NCI-H345 treated with DMSO at 0.1 percent for 48 hours (cell line): ENCODE measurements around the gene PDE4B.
"Not testable (repeated sequence)": the region's sequence is repeated elsewhere in the genome, so short reads cannot be mapped to it uniquely, and the experiment has no call there.

Experiments used
- DNase-seq: peaks from one replicate; lab custom pipeline; 2025; ENCODE audit not compliant: unreplicated experiment; lab: John Stamatoyannopoulos, UW

Gene PDE4B

GRCh38 chr1:65990161-65990560, 197.5 kb downstream of the PDE4B start:
- no peak for DNase-seq

- DNase-seq: no peak
These were observed 199.0 kb downstream of the PDE4B start for GRCh38 chr1:65991694-65992093.

GRCh38 chr1:65992165-65992821, 199.6 kb downstream of the PDE4B start:
- DNase-seq: no peak

- no peak for DNase-seq
These were observed 200.2 kb downstream of the PDE4B start for GRCh38 chr1:65992831-65993271.

- DNase-seq: no peak
These were observed 201.5 kb downstream of the PDE4B start for GRCh38 chr1:65994223-65994622.

GRCh38 chr1:65995336-65995735, 202.6 kb downstream of the PDE4B start:
- no peak for DNase-seq

GRCh38 chr1:65995928-65996327, 203.2 kb downstream of the PDE4B start:
- DNase-seq: no peak

- DNase-seq: no peak
These were observed 205.0 kb downstream of the PDE4B start for GRCh38 chr1:65997693-65998092.

GRCh38 chr1:65998763-65999583, 206.3 kb downstream of the PDE4B start:
- DNase-seq: no peak

- peak; percentile 39 for DNase-seq
These were observed 207.4 kb downstream of the PDE4B start for GRCh38 chr1:66000033-66000637.

- DNase-seq: no peak
These were observed 211.0 kb downstream of the PDE4B start for GRCh38 chr1:66003690-66004089.

- DNase-seq: not testable (repeated sequence)
These were observed 213.8 kb downstream of the PDE4B start for GRCh38 chr1:66006534-66006933.

GRCh38 chr1:66012106-66012784, 219.6 kb downstream of the PDE4B start:
- no peak for DNase-seq

- DNase-seq: no peak
These were observed 220.7 kb downstream of the PDE4B start for GRCh38 chr1:66013371-66013770.

GRCh38 chr1:66022904-66023620, 230.4 kb downstream of the PDE4B start:
- DNase-seq: no peak

- no peak for DNase-seq
These were observed 232.5 kb downstream of the PDE4B start for GRCh38 chr1:66025188-66025587.

GRCh38 chr1:66028035-66028434, 235.3 kb downstream of the PDE4B start:
- DNase-seq: no peak

GRCh38 chr1:66033781-66034180, 241.1 kb downstream of the PDE4B start:
- no peak for DNase-seq

GRCh38 chr1:66035616-66036245, 243.0 kb downstream of the PDE4B start:
- no peak for DNase-seq

- no peak for DNase-seq
These were observed 249.0 kb downstream of the PDE4B start for GRCh38 chr1:66041654-66042053.
